ENCODE results near the gene MRM1.

GRCh38 chr17:36614081-36614480, 12.7 kb downstream of the MRM1 start:
- no peak for TF ChIP-seq POLR2A (IDR thresholded peaks at IDR 0.05)
- TF ChIP-seq CTCF (IDR thresholded peaks at IDR 0.05): no peak

Data from vagina (tissue), 2 donors.